CD4-positive, alpha-beta T cell treated with Interleukin-2 at 100 ng/mL for 4 hours (primary cell): Measurements from ENCODE around the gene RESP18.
"Not testable (repeated sequence)": the region's sequence is repeated elsewhere in the genome, so short reads cannot be mapped to it uniquely, and the experiment has no call there.

ENCODE experiments used
- DNase-seq: peaks from one replicate; pipeline ENCODE4 v3.0.0-alpha.2; 2020; ENCODE audit warnings: low spot score

The RESP18 gene

DNA sequence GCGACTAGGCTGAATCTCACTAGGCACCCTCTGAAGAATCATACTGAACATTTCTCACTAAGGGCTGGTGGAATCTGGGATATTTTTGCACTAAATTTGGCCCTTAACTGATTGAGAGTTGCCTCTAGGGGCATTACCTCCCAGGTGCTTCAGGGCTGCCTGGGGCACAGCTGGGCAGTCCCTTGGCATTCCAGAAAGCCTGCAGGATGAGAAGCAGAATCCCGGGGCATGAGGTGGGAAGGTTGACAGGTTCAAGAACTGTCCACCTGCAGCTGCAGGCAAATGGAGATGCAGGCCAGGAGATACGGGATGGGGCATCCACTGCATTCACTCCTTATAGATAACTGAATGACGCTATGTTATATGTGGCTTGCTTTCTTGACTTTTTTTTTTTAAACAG is 7.4 kb downstream of the RESP18 start:
- DNase-seq: no peak

DNA sequence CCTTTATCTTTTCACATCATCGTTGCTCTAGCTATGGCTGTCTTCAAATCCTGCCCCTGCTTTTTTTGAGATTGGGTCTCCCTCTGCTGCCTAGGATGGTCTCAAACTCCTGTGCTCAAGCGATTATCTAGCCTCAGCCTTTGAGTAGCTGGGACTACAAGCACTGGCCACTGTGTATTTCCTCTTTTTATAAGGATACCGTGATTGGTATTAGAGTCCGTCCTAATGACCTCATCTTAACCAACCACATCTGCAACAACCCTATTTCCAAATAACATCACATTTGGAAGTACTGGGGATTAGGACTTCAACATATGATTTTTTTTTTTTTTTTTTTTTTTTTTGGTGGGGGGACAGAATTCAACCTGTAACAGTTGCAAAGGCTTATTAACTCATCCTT is 9.1 kb downstream of the RESP18 start:
- no peak for DNase-seq

DNA sequence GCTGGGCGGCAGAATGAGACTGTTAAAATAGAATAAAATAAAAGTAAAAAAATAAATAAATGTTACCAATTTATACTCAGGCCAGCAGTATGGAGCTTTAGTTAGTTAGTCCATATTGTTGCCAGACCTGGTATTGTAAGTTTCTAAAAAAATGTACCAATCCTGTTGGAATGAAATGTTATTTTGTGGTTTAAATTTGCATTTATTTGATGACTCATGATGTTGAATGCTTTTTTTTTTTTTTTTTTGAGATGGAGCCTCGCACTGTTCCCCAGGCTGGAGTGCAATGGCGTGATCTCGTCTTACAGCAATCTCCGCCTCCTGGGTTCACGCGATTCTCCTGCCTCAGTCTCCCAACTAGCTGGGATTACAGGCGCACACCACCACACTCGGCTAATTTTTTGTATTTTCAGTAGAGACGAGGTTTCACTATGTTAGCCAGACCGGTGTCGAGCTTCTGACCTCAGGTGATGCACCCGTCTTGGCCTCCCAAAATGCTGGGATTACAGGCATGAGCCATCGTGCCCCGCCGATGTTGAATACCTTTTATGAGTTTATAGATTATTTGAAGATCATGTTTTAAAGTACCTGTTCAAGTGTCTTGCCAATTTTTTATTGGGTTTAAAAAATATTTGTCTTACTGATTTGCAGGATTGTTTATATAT is 17.6 kb downstream of the RESP18 start:
- no peak for DNase-seq

DNA sequence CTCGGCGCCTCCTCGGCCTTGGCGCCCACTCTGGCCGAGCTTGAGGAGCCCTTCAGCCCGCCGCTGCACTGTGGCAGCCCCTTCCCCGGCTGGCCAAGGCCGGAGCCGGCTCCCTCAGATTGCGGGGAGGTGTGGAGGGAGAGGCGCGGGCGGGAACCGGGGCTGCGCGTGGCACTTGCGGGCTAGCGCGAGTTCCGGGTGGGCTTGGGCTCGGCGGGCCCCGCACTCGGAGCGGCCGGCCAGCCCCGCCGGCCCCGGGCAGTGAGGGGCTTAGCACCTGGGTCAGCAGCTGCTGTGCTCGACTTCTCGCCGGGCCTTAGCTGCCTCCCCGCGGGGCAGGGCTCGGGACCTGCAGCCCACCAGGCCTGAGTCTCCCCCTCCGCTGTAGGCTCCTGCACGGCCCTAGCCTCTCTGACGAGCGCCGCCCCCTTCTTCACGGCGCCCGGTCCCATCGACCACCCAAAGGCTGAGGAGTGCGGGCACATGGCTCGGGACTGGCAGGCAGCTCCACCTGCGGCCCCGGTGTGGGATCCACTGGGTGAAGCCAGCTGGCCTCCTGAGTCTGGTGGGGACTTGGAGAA is 19.8 kb downstream of the RESP18 start:
- DNase-seq: not testable (repeated sequence)

DNA sequence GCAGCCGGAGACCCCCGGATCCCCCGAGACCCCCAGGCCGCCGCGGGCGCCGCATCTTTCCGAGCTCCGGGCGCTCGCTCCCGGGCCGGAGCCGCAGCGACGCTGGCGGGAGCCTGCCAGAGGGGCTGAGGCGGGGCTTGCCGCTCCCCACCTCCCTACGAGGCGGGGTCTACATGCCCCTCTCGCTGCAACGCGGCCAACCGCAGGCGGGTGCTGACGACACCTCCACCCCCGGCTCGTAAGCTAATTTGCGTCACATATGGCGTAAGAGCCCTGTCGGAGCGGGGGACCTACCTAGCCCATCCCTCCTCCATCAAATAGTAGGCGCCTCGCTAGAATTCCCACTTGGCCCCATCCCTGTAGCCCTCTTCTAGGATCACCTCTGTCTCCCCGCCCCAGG is 23.3 kb downstream of the RESP18 start, which contains the start of gene PTPRN:
Gene PTPRN, minus strand, starts transcription at position 124 of the 400 bp plus-strand sequence. Its CDS starts 69 bp downstream, at position 55.
- no peak for DNase-seq

DNA sequence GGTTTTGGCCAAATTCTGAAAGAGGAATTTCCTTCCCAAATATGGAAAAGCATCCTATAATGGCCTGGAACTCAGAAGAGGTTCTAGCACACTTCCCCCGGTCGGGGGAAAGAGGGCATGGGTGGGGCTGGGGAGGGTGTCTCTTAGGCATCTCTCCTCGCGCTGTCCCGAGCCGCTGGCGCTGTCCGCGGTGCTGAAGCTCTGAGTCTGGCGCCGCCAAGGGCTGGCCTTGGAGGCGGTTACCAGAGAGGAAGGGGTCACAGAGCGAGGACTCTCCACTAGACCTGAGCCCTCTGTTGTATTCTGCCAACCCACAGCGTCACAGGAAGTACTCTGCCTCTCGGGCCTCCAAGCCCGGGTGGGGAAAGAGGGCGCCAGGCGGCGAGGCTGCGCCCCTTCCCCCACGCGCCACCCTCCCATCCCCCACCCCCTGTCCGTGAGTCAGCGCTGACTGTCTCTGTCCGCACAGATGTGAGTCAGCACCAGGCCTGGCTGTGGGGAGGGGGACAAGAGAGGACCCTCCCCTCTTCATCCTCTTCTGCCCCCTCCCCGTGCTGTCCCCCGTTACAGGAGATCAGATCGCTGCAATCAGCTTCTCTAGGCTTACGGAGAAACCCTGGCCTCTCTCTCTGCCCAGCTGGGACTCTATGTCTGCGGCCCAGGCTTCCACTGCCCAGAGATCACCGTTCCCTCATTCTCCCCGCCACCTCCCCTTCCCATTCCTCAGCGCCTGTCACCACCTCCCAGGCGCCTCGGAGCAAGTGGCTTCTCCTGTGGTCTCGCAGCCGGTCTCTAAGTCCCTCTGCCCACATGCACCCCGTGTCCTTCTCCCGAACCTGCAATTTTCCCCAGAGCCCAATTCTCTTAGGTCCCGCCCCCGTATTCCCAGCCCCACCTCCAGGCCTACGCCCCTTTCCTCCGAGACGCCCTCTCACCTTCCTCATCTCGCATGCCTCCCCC is 24.1 kb downstream of the RESP18 start:
- peak; percentile 61 for DNase-seq

DNA sequence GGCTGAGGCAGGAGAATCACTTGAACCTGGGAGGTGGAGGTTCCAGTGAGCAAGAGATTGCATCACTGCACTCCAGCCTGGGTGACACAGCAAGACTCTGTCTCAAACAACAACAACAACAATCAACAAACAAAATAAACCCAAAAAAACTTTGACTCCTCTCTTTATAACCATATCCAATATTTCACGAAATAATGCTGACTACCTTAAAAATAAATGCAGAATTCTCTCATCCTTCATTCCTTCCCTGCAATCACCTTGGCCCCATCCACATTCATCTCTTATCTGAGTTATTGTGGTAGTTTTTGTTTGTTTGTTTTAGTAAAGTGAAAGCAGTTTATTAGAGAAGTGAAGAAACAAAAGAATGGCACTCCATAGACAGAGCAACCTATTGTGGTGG is 26.5 kb downstream of the RESP18 start:
- no peak for DNase-seq

DNA sequence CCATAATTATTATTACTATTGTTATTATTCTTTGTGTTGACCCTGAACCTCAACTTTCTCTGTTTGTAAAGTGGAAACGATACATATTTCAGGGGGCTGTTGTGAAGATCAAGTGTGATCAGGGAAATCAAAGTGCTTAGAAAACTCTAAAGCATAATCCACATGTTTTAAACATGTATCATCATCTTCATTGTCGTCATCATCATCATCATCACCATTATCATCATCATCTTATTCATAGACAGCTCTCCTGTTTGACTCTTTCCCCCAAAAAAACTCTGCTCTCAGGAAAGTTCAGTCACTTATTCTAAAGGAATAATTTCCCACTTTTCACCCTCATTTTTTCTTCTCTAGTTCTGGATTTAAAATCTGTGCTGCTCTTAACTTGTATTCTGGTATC is 28.3 kb downstream of the RESP18 start:
- DNase-seq: no peak

DNA sequence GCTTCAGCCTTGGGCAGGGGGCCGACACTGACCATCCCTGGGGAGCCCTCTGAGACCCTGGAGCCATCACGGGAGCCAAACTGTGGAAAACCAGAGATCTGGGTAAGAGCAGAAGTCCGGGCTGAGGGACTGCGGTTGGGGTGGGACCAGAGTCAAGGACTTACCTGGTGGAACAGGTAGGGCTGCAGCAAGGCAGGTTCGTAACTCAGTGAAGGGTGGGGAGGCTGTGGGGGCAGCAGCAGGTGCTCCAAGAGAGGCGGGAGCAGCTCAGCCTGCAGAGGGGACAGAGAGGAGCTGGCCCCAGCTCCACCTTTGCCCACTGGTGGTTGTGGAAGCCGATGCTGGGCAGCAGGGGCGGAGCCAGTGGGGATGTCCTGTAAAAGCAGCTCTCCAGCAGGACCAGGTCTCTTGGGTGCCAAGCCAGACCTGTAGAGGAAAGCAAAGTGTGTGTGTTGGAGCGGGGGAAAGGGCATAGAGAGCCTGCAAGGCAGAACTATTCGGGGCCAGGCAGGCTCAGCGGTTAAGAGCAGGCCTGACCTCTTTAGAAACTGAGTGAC is 30.1 kb downstream of the RESP18 start:
- no peak for DNase-seq

DNA sequence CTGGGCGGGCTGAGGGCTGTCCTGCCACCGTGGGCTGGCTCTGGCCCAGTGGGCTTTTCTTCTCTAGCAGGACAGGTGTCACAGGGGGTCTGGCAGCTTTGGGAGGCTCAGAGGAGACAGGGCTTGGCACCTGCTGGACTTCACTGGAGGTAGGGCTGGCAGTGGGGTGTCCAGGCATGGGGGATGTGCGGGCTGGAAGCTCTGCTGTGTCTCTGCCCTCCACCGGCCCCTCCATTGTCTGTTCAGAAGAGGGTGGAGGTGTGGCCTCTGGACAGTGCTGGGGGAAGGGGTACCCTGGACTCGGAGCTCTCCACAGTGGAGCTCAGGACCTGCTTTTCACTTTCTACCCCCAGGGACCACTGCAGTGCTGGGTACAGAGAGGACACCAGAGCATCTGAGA is 32.5 kb downstream of the RESP18 start:
- no peak for DNase-seq

DNA sequence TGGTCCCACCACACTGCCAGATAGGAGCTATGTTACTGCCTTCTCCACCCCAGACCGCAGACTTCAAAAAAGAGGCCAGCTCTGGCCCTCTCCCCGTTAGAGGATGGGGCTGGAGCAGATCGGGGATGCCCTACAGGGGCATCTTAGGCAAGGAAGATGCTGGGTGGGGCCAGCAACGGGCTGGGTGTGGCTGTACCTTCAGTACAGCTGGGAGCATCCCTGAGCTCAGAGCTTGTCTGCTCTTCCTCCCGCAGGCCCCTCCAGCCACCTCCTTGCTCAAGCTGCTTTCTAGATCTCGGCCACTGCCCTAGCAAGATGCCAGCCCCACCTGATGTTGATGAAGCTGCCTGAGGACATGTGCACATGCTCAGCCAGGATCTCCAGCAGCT is 33.2 kb downstream of the RESP18 start:
- no peak for DNase-seq

DNA sequence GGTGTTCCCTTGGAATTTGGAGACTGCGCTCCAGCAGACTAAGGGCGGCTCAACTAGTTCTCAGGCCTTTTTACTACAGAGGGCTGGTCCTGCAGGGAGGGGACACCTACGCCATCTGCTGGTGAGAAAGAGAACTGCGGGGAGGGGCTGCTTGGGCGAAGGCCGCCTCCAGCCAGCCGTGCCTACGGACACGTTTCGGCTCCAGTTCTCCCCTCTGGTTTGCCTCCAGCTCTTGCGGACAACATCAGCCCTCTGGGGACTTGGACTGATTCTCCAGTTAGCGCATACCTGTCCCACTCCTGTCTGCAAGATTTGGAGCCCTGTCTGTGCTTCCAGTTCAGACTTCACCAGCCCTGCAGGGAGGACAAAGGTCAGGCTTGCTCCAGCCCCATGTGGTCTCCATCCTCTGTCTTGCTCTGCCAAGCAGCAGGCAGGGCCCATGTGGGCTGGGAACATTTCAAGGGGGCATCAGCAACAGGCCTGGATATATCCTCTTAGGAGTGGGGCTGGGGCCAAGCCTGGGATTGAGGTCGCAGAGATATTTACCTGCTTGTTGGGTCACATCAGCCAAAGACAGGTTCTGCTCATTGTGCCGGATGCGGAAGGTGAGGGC is 33.7 kb downstream of the RESP18 start:
- DNase-seq: peak; percentile 91

DNA sequence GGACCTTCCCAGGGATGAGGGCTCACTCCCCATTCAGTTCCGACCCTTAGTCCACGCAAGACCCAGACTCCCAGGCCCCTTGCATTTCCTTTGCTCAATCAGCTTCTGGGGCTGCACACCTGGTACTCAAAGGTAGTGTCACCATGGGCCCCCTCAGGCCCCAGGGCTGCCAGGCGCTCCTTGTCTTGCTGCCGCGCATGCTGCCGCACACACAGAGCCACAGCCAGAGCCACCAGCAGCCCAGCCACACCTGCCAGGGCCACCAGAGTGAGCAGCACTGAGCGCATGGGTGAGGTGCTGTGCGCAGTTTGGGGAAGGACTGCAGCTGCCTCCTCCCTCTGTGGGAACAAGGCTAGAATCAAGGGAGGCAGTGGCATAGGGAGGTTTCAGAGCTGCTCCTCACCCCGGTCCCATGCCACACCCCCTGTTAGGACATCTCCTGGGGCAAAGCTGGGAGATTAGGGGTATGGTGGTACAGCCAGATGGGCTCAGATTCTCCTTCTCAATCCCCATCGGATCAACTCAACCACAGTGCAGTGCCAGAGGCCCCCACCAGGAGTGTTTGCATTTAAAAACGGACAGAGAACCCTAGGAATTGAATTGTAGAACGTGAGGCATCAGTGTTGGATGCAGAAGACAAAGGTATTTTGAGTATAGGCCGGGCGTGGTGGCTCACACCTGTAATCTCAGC is 34.6 kb downstream of the RESP18 start:
- no peak for DNase-seq

DNA sequence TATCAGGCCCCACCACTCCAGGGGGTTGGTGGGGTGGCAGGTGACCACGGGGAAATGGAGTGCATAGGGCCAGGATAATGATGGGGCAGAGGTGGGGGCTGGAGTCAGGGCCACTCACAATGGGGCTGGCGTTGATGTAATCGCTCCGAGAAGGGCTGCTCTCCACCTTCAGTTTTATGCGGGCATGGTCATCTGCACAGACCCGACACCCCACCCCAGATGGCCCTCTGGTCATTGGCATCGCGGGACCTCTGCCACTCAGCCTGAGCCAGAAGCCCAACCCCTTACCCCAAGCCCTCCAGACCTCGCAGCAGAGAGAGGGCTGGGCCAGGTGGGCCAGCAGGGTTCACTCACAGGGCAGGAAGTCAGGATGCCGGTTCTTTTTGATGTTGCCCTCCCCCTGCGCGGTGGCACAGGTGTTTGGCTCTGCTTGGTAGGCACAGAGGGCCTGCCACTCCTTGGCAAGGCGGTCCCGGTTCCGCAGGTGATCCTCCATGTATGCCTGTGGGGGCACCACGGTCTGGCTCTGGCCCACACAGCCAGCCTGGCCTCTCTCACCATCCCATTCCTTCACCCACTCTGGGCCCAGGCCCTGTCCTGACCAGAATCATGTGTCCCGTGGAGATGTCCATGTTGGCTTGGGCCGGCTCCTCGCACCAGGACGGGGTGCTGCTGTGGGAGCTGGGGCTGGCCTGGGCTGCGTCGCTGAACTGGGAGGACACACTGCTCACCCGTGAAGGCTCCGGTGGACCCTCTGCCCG is 35.7 kb downstream of the RESP18 start:
- DNase-seq: no peak

DNA sequence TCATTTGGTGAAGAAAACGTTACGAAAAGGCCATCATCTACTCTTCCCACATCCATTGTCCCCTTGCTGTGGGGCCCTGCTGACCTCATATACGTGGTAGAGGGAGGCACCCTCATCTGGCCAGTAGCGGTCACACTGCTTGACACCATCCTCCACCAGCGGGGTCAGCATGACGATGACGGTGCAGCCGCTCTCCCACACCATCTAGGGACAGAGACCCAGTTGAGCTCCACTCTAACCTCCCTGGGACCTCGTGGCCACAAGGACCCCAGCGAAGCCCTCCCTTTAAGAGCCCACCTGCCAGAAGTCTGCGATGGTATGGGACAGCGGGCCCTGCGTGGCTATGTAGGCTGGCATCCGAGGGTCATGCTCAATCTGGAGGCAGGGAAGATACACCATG is 36.4 kb downstream of the RESP18 start:
- no peak for DNase-seq

DNA sequence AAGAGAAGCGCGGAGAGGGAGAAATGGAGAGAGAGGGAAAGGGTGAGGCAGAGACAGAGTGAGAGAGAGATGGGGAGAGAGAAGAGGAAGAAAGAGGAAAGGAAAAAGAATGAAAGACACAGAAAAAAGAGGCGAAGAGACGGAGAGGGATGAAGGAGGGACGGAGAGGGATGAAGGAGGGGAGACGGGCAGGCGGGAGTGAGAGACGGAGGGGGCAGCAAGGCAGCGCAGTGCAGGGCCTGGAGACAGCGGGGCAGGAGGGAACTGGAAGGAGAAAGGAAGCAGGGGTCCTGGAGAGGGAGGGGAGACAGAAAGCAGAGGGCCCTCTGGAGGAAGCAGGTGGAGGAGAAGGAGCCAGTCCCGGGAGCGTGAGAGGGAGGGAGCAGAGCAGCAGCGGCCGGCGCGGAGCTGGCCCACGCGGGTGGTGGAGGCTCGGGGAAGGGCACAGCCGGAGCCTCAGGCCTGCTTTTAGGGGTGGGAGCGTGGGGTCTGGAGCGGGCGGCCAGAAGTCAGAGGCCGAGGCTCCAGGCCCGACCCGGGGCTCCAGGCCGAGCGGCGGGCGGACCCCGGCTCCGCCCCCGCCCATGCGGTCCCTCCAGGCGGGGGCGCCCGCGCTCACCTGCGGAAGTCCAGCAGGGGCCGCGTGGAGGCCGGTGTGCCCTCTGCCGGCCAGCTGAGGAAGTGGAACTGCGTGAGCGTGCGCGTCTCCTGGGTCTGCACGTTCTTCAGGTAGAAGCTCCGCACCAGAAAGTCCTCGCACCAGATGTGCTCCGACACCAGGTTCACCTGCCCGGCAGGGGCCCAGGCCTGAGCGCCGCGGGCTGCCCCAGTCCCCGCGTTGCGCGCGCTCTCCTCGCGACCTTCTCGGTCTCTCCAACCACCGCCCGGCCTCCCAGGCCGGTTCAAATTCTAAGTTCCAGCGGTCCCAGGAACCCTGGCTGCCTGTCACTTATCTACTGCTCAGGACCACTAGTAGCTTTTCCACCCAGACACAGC is 37.9 kb downstream of the RESP18 start:
- DNase-seq: peak; percentile 92

DNA sequence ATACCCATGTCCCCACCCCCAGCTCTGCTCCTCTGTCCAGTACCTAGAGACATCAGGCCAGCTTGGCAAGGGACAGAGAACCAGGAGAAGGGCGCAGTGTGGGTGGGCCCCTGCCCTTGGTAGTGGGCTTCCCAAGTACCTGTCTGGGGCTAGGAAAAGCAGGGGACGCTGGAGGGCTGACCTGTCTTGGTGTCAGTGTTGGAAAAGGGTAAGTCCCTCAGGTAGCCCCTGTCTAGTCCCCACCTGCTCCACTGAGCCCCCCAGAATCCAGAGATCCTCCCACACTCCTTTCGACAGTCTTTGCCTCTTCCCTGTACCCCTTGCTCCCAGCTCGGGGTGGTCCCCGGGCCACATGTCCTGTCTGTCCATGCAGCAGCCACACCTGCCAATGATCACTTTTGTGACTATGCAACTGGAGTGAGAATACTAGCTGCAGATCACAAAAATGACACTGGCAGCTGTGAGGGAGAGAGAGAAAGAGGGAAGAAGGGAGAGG is 38.8 kb downstream of the RESP18 start:
- no peak for DNase-seq

DNA sequence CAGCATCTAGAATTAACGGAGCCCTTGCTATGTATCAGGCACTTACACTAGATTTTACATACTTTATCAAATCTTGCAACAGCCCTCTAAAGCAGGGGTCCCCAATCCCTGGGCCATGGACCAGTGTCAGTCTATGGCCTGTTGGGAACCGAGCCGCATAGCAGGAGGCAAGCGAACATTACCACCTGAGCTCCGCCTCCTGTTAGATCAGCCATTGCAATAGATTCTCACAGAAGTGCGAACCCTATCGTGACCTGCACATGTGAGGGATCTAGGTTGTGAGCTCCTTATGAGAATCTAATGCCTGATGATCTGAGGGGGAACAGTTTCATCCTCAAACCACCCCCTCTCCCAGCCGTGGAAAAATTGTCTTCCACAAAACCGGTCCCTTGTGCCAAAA is 39.9 kb downstream of the RESP18 start:
- DNase-seq: no peak

DNA sequence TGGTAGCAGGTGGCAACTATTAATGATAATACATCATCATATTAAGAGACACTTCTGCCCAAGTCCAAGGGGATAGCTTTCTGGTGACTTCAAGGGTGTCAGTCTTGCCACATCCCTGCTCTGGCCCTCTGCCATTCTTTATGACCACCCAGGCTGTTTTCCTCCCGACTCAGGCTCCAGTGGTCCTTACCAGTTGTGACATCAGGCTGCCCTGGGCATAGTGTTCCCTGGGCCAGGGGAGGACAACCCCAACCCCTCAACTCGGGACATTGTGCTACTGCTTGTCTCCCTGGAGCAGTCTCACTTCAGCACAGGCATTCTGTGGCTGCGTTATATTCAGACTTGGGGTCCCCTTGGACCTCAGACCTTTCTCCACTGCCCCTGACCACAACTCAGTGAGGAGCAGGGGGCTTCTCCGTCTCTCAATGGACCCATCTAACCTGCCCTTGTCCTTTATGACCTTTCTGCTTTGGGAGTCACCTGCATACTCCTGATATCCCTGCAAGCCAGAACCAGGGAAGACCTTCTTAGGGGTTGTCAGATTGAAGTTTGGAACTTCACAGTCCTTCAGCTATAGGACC is 40.5 kb downstream of the RESP18 start:
- no peak for DNase-seq
